ENCODE measurements around the gene TMEM63A.

Gene TMEM63A

GRCh38 chr1:225880222-225880588 lies 2.0 kb downstream of the TMEM63A start:
- H3K4me3 ChIP-seq (ENCODE audit: control insufficient read depth, low read depth, low read length), result no peak overlapping the region
- no peak for DNase-seq (ENCODE audit: low read depth)
- no peak for TF ChIP-seq CTCF (conservative IDR thresholded peaks at IDR 0.05; ENCODE audit: control insufficient read depth, insufficient read depth, low read depth, low read length)

GRCh38 chr1:225879521-225880221 lies 2.5 kb downstream of the TMEM63A start:
- H3K4me3 ChIP-seq (ENCODE audit: control insufficient read depth, low read depth, low read length), result no peak overlapping the region
- DNase-seq (ENCODE audit: low read depth), result no peak
- TF ChIP-seq CTCF (conservative IDR thresholded peaks at IDR 0.05; ENCODE audit: control insufficient read depth, insufficient read depth, low read depth, low read length), result no peak

GRCh38 chr1:225878282-225878681 lies 3.9 kb downstream of the TMEM63A start:
- no peak for DNase-seq (ENCODE audit: low read depth)
- H3K4me3 ChIP-seq (ENCODE audit: control insufficient read depth, low read depth, low read length), result no peak overlapping the region
- no peak for TF ChIP-seq CTCF (conservative IDR thresholded peaks at IDR 0.05; ENCODE audit: control insufficient read depth, insufficient read depth, low read depth, low read length)

GRCh38 chr1:225877580-225877979 lies 4.6 kb downstream of the TMEM63A start:
- H3K4me3 ChIP-seq (ENCODE audit: control insufficient read depth, low read depth, low read length), result no peak overlapping the region
- peak; percentile 38 for DNase-seq (ENCODE audit: low read depth)
- peak; percentile 50 for TF ChIP-seq CTCF (conservative IDR thresholded peaks at IDR 0.05; ENCODE audit: control insufficient read depth, insufficient read depth, low read depth, low read length)

- no peak for DNase-seq (ENCODE audit: low read depth)
- no peak for TF ChIP-seq CTCF (conservative IDR thresholded peaks at IDR 0.05; ENCODE audit: control insufficient read depth, insufficient read depth, low read depth, low read length)
- H3K4me3 ChIP-seq (ENCODE audit: control insufficient read depth, low read depth, low read length), result no peak overlapping the region
These were observed 5.2 kb downstream of the TMEM63A start for GRCh38 chr1:225876900-225877510.

- no peak overlapping the region for H3K4me3 ChIP-seq (ENCODE audit: control insufficient read depth, low read depth, low read length)
- no peak for DNase-seq (ENCODE audit: low read depth)
- no peak for TF ChIP-seq CTCF (conservative IDR thresholded peaks at IDR 0.05; ENCODE audit: control insufficient read depth, insufficient read depth, low read depth, low read length)
These were observed 7.0 kb downstream of the TMEM63A start for GRCh38 chr1:225875044-225875815.

Measured in fibroblast of mammary gland (primary cell).